Natural killer cell treated with Interleukin-12 subunit alpha and Interleukin-12 subunit beta and Interleukin-15 and Interleukin-18, amount 100 ng/mL, for 72 hours (primary cell): Measurements from ENCODE around the gene CAVIN4. TPM values are rescaled to one million over a fixed set of nuclear protein-coding genes. Genes with fewer than 3 reads are reported as not detected.

Experiments used
- ATAC-seq, 2 donors: fragments of 150-1000 bp; cut with Tn5 transposase in 1 of 2; sonication (Bioruptor Pico), chemical (Tn5 transposase) in 1 of 2; 2 replicates each; pipeline ENCODE4 v1.10.0; 2021
- DNase-seq: peaks from one replicate; pipeline ENCODE4 v3.0.0; 2022; ENCODE audit warnings: low spot score
- H3K27ac Mint-ChIP-seq, 2 donors: 1 replicate in 1 of 2; 2 replicates in 1 of 2; pipeline ENCODE4 v1.8.0; 2022; ENCODE audit warnings: mixed read lengths in 2 of 2, mild to moderate bottlenecking in 1 of 2, moderate library complexity in 1 of 2
- H3K27me3 Mint-ChIP-seq, 2 donors: 1 replicate in 1 of 2; 2 replicates in 1 of 2; pipeline ENCODE4 v1.8.0; 2022; ENCODE audit warnings: mixed read lengths in 2 of 2
- H3K36me3 Mint-ChIP-seq: one replicate; pipeline ENCODE4 v1.8.0; 2022; ENCODE audit warnings: mixed read lengths
- H3K4me1 Mint-ChIP-seq, 2 donors: 1 replicate in 1 of 2; 2 replicates in 1 of 2; pipeline ENCODE4 v1.8.0; 2022; ENCODE audit warnings: low read depth in 2 of 2, mixed read lengths in 2 of 2, mild to moderate bottlenecking in 1 of 2
- H3K4me3 Mint-ChIP-seq: one replicate; pipeline ENCODE4 v1.8.0; 2022; ENCODE audit warnings: mixed read lengths
- H3K9me3 Mint-ChIP-seq: 2 replicates; pipeline ENCODE4 v1.8.0; 2022; ENCODE audit warnings: mixed read lengths
- total RNA-seq, 2 donors: library from RNA; stranded (reverse); gene quantifications; one replicate each; pipeline ENCODE4 v1.2.3, GENCODE V29; 2022

CAVIN4 gene
- total RNA-seq, 2 donors from 2014 or later, result 0.31 to 0.48 TPM

DNA sequence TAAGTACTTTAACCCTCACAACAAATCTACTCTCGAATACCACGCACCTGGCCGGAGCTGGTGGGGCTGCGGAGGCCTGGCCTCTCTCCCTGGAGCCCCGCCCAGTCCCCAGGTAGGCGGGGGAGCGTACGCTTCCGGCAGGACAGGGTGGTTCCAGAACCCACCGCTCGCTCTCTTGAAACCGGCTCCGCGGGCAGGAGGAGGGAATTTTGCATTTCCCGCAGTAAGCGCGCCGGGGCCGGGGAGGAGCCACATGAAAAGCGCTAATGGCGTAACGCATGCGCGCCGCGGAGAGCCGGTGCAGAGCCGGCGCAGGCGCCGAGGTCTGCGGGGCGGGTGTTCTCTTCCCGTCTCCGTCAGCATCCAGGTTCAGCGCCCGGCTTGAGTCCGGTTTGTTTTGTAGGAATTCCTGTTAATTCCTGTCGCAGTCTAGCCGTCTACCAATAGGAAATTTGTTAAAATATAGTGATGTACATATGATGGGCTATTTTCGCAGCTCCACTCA lies 20.8 kb downstream of the CAVIN4 start:
- ATAC-seq (peak; percentile 87 to 90), DNase-seq (peak; percentile 84)
- Mint-ChIP-seq H3K27me3 (no peaks in the 10 kb centered on the region), H3K4me3 (peak overlapping the region; percentile 75), H3K9me3 (no peaks in the 10 kb centered on the region), H3K36me3 (no peaks in the 10 kb centered on the region), H3K27ac (peak overlapping the region in 1 of 2 donors; percentile 63), H3K4me1 (peaks cover 18 to 20% of the 10 kb centered on the region in 2 donors)

DNA sequence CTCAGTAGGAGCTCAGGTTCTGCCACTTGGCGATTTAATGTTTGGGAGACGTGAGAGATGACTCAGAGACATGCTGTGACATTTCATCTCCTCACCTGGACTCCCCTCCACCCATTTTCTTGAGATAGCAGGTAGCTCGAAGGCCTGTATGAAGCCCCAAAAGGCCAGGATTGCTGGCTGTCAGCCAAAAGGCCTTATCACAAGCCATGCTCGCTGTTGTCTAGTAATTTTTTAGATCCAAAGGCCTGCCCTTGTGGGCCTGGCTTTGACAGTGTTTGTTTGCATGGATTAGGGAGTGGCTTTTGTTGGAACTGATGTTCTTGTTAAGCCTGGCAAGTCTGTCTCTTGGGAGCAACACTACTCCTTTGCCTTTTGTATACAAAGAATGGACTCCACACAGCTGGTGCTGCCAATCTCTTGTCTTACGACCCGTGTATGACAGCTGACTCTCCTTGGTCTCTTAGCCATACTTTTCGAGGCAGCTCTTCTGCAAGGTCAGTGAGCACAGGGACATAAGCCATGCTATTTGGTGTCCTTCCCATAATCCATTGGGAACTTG lies 22.7 kb downstream of the CAVIN4 start:
- Mint-ChIP-seq H3K36me3 (no peaks in the 10 kb centered on the region), H3K4me1 (peaks cover 18 to 19% of the 10 kb centered on the region in 2 donors), H3K4me3 (no peak overlapping the region)

DNA sequence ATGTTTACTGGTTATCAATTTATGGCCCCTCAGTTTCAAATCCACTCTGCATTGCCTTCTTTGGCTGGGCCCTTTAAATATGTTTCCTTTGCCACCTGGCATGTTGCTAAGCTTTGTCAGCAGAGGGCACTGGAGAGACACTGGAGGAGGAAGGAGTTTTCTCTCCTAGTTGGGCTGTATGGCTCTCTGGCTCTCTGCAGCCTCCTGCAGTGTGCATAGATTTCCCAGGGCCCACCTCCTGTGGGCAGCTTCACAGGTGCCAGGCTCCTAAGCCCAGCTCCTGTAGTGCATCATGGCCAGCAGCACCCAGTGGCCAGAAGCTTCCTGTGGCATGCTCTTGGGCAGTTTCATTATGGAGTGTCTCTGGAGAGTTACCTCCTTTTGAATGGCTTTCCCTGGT lies 23.3 kb downstream of the CAVIN4 start:
- no peaks in the 10 kb centered on the region for H3K9me3 Mint-ChIP-seq
- ATAC-seq (peak in 1 of 2 donors; percentile 57), DNase-seq (no peak)
- H3K4me1 Mint-ChIP-seq, result peaks cover 14 to 15% of the 10 kb centered on the region in 2 donors
- H3K36me3 Mint-ChIP-seq, result no peaks in the 10 kb centered on the region
- H3K4me3 Mint-ChIP-seq, result no peak overlapping the region
- H3K27me3 Mint-ChIP-seq, result no peaks in the 10 kb centered on the region
- H3K27ac Mint-ChIP-seq, result no peak overlapping the region

More for the DNA sequence above, 22.7 kb downstream of the CAVIN4 start:
- Mint-ChIP-seq H3K27me3 (no peaks in the 10 kb centered on the region), H3K9me3 (no peaks in the 10 kb centered on the region), H3K27ac (no peak overlapping the region)
- no peak for ATAC-seq
- no peak for DNase-seq

DNA sequence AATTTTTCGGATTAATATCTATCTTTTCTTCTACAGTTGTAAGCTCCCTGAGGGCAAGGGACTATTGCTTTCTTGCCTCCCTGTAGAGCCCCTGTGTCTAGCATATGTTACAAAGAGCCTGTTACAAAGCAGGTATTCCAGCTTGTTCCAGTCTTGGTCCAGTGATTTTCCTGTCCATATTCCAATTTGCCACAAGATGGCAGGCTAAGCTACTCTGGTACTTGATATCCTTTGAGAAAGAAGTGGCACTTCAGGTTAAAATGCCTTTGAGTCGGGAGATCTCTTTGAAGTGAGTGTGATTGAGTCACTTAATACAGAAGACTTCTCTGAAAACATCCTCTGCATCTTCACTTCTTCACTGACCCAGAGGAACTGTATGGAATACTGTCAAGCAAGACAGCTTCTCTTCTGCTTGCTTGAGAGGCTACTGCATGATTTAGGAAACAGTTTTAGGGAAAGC lies 24.5 kb downstream of the CAVIN4 start:
- Mint-ChIP-seq H3K27me3 (no peaks in the 10 kb centered on the region), H3K4me1 (peaks cover 14 to 15% of the 10 kb centered on the region in 2 donors), H3K27ac (no peak overlapping the region), H3K36me3 (no peaks in the 10 kb centered on the region), H3K4me3 (no peak overlapping the region), H3K9me3 (no peaks in the 10 kb centered on the region)
- no peak for ATAC-seq
- DNase-seq, result no peak

DNA sequence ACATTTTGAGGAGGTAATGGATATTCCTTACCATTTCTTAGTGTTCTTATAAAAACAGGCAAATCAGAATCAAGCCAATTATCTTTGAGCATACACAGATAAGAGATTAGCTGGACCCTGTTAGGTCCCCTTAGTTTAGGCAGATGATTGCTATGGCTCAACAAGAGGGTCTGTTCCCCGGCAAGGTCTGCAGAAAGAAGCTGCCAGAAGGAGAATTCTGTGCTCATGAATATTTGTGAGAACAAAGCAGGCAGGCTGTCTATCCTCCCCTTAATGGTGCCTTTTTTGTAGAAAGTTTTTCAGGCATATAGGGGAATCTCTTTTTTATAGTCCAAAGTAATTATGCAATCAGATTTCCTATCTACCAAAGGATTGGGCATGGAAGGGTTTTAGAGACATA lies 27.5 kb downstream of the CAVIN4 start:
- Mint-ChIP-seq H3K27me3 (no peaks in the 10 kb centered on the region), H3K4me3 (no peak overlapping the region), H3K27ac (no peak overlapping the region), H3K36me3 (no peaks in the 10 kb centered on the region), H3K9me3 (no peaks in the 10 kb centered on the region), H3K4me1 (no peaks in the 10 kb centered on the region)
- no peak for ATAC-seq
- DNase-seq, result no peak

DNA sequence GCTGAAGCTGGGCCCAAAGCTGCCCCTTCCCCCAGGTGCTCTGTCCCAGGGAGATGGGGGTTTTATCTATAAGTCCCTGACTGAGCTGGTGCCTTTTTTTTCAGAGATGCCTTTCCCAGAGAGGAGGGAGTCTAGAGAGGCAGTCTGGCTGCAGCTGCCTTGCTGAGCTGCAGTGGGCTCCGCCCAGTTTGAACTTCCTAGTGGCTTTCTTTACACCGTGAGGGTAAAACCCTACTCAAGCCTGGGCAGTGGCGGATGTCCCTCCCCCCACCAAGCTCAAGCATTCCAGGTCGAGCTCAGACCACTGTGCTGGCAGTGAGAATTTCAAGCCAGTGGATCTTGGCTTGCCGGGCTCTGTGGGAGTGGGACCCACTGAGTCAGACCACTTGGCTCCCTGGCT lies 41.3 kb downstream of the CAVIN4 start:
- H3K9me3 Mint-ChIP-seq, result peaks cover 8% of the 10 kb centered on the region
- no peak for ATAC-seq

DNA sequence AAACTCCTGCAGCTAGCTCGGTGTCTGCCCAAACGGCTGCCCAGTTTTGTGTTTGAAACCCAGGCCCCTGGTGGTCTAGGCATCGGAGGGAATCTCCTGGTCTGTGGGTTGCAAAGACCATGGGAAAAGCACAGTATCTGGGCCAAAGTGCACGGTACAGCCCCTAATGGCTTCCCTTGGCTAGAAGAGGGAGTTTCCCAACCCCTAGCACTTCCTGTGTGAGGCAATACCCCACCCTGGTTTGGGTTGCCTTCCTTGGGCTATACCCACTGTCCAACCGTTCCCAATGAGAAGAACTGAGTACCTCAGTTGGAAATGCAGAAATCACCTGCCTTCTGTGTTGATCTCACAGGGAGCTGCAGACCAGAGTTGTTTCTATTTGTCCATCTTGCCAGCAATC lies 41.8 kb downstream of the CAVIN4 start:
- DNase-seq (no peak), ATAC-seq (peak; percentile 71 to 75)
- H3K4me1 Mint-ChIP-seq, result no peaks in the 10 kb centered on the region
- H3K27ac Mint-ChIP-seq, result no peak overlapping the region
- peaks cover 5% of the 10 kb centered on the region for H3K36me3 Mint-ChIP-seq
- peaks cover 8% of the 10 kb centered on the region for H3K9me3 Mint-ChIP-seq
- peaks cover 16 to 24% of the 10 kb centered on the region in 2 donors for H3K27me3 Mint-ChIP-seq
- H3K4me3 Mint-ChIP-seq, result no peak overlapping the region

More for the DNA sequence above, 41.3 kb downstream of the CAVIN4 start:
- Mint-ChIP-seq H3K4me1 (no peaks in the 10 kb centered on the region), H3K4me3 (no peak overlapping the region), H3K36me3 (peaks cover 5% of the 10 kb centered on the region), H3K27me3 (peaks cover 16 to 26% of the 10 kb centered on the region in 2 donors), H3K27ac (no peak overlapping the region)
- DNase-seq, result no peak

DNA sequence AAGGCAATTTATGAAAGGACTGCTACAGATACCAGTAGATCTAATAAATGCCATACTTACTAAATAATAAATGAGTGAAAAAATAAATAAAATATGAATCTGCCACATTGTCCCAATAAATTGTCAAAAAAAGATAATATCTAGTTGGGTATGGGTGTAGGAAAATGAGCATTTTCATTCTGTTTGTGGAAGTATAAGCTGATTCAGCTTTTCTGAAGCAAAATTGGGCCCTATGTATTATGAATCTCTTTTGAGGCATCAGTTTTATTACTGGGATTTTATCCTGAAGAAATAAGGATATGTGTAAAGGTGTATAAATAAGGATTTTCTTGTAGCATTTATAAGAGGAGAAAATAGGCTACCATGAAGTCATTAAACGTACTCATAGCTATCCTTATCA lies 46.1 kb downstream of the CAVIN4 start:
- DNase-seq (no peak), ATAC-seq (no peak)
- H3K27ac Mint-ChIP-seq, result no peak overlapping the region
- H3K4me1 Mint-ChIP-seq, result no peaks in the 10 kb centered on the region
- H3K9me3 Mint-ChIP-seq, result no peaks in the 10 kb centered on the region
- peaks cover 4 to 8% of the 10 kb centered on the region in 2 donors for H3K27me3 Mint-ChIP-seq
- H3K36me3 Mint-ChIP-seq, result peaks cover 6% of the 10 kb centered on the region
- H3K4me3 Mint-ChIP-seq, result no peak overlapping the region

DNA sequence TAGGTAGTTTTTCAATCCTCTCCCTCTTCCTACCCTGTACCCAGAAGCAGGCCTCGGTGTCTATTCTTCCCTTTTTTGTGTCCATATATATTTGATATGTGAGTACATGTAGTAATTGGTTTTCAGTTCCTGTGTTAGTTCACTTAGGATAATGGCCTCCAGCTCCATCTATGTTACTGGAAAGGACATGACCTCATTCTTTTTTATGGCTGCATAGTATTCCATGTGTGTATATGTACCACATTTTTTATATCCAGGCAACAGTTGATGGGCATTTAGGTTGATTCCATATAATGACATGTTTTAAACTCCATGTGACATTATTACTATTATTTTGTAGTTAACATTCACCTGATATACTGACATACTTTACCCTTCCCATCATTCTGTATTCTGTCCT lies 49.1 kb downstream of the CAVIN4 start:
- H3K27ac Mint-ChIP-seq, result no peak overlapping the region
- H3K36me3 Mint-ChIP-seq, result peaks cover 6% of the 10 kb centered on the region
- no peak overlapping the region for H3K4me3 Mint-ChIP-seq
- ATAC-seq, result no peak
- no peaks in the 10 kb centered on the region for H3K4me1 Mint-ChIP-seq
- H3K27me3 Mint-ChIP-seq, result peaks cover 6 to 19% of the 10 kb centered on the region in 2 donors
- H3K9me3 Mint-ChIP-seq, result no peaks in the 10 kb centered on the region
- DNase-seq, result no peak

DNA sequence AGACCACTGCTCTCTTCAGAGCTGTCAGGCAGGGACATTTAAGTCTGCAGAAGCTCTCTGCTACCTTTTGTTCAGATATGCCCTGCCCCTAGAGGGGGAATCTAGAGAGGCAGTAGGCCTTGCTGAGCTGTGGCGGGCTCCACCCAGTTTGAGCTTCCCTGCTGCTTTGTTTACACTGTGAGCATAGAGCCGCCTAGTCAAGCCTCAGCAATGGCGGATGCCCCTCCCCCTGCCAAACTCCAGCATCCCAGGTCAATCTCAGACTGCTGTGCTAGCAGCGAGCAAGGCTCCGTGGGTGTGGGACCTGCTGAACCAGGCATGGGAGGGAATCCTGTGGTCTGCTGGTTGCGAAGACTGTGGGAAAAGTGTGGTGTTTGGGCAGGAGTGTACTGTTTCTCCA lies 59.9 kb downstream of the CAVIN4 start:
- Mint-ChIP-seq H3K36me3 (peaks cover 15% of the 10 kb centered on the region), H3K4me1 (no peaks in the 10 kb centered on the region), H3K27ac (no peak overlapping the region), H3K9me3 (peaks cover 7% of the 10 kb centered on the region), H3K4me3 (no peak overlapping the region), H3K27me3 (peaks cover 15 to 44% of the 10 kb centered on the region in 2 donors)
- ATAC-seq (no peak), DNase-seq (no peak)

Other genes starting within 250 kb of the CAVIN4 start
- gene TEX10, start 225.1 kb upstream of the CAVIN4 start, total RNA-seq, result 10 to 100 TPM; 17.3 to 37.7 TPM
- 10 to 100 TPM in 1 of 2 donors, 1 to 10 TPM in 1; 9.2 to 17.5 TPM for gene MSANTD3, start 150.9 kb upstream of the CAVIN4 start, total RNA-seq
- under 1 TPM in 1 of 2 donors, not detected in 1; 0.33 TPM for gene TMEFF1, start 104.9 kb upstream of the CAVIN4 start, total RNA-seq